K562 (cell line): ENCODE measurements around the gene NOX1. TPM values are rescaled to one million over a fixed set of nuclear protein-coding genes. Genes with fewer than 3 reads are reported as not detected.

ENCODE experiments used
- HEY1 ChIP-seq: fragments of 250-450 bp; sonication (Bioruptor Pico); IDR thresholded peaks from 2 replicates; pipeline ENCODE4 v1.5.0; 2020; ENCODE audit warnings: mild to moderate bottlenecking, moderate library complexity, borderline replicate concordance
- HNRNPLL ChIP-seq: fragments of 200-400 bp; formaldehyde crosslinking; IDR thresholded peaks from 2 replicates; pipeline ENCODE4 v1.6.1; 2017; ENCODE audit warnings: low read length, low read depth, mild to moderate bottlenecking; ENCODE audit not compliant: poor library complexity, severe bottlenecking
- MITF ChIP-seq: IDR thresholded peaks from 2 replicates; pipeline ENCODE4 v1.6.1; 2014; ENCODE audit warnings: antibody characterized with exemption
- NFIC ChIP-seq: fragments of 450-650 bp; IDR thresholded peaks from 2 replicates; pipeline ENCODE4 v1.6.1; 2017; ENCODE audit warnings: mild to moderate bottlenecking, inconsistent platforms
- NRF1 ChIP-seq, 2 experiments: fragments of 450-650 bp; IDR thresholded peaks in 1 of 2; conservative IDR thresholded peaks in 1 of 2; 2 replicates each; pipeline ENCODE4 v1.6.1; 2014; ENCODE audit warnings: mild to moderate bottlenecking in 2 of 2
- SNAPC5 ChIP-seq: fragments of 250-450 bp; sonication (Bioruptor Pico); IDR thresholded peaks from 2 replicates; pipeline ENCODE4 v1.8.0; 2021; ENCODE audit warnings: moderate library complexity, mild to moderate bottlenecking, inconsistent platforms
- TAF1 ChIP-seq: IDR thresholded peaks from 2 replicates; pipeline ENCODE4 v1.6.1; 2011; ENCODE audit warnings: mild to moderate bottlenecking, low read length, moderate library complexity; ENCODE audit not compliant: insufficient read depth, control insufficient read depth, severe bottlenecking; ENCODE audit errors: extremely low read depth
- TCF7 ChIP-seq: sonication (generic); IDR thresholded peaks from 2 replicates; pipeline ENCODE4 v1.6.1; 2016; ENCODE audit warnings: antibody characterized with exemption, borderline replicate concordance
- ZC3H8 ChIP-seq: fragments of 450-650 bp; IDR thresholded peaks from 2 replicates; pipeline ENCODE4 v1.6.1; 2017
- ZHX1 ChIP-seq: fragments of 150-350 bp; conservative IDR thresholded peaks from 2 replicates; pipeline ENCODE4 v1.6.1; 2014; ENCODE audit warnings: low read length
- ZNF143 ChIP-seq: sonication (generic); formaldehyde crosslinking; IDR thresholded peaks from 2 replicates; pipeline ENCODE4 v1.9.0; 2022; ENCODE audit warnings: mild to moderate bottlenecking, missing genetic modification reagents
- ZNF146 ChIP-seq: IDR thresholded peaks from one replicate; pipeline ENCODE4 v1.6.1; 2018; ENCODE audit warnings: missing compliant biosample characterization; ENCODE audit not compliant: unreplicated experiment
- ZNF3 ChIP-seq: fragments of 250-450 bp; sonication (Bioruptor Pico); IDR thresholded peaks from 2 replicates; pipeline ENCODE4 v1.5.0; 2021; ENCODE audit warnings: mild to moderate bottlenecking, moderate library complexity
- polyA plus RNA-seq, 8 experiments: library from polyadenylated mRNA; depleted of rRNA in 4 of 8; stranded (reverse) in 5 of 8; unstranded in 3 of 8; fragments of >200 nt; fragmentation: Nextera tagmentation in 2 of 8; fragmentation: Illumina TruSeq in 1 of 8; extraction: Ambion mirVana in 2 of 8; extraction: Trizol in 1 of 8; gene quantifications; 2 replicates each; pipeline versions ENCODE4 v1.2.1 to v1.2.3, GENCODE V29; 2011 to 2014; ENCODE audit warnings: inconsistent platforms in 1 of 8, missing spikeins in 1 of 8
- total RNA-seq, 7 experiments: library from RNA; depleted of rRNA in 6 of 7; stranded (reverse); fragments of >200 nt in 6 of 7; fragmentation: Illumina TruSeq in 2 of 7; extraction: Trizol in 2 of 7; gene quantifications; 2 replicates each; pipeline versions ENCODE4 v1.2.1 to v1.2.3, GENCODE V29; 2011 to 2021; ENCODE audit warnings: low replicate concordance in 1 of 7
- TF ChIP-seq, protein P1 (sequence below): fragments of 450-650 bp; formaldehyde crosslinking; IDR thresholded peaks from 2 replicates; pipeline ENCODE4 v1.4.0; 2020; ENCODE audit warnings: mild to moderate bottlenecking, moderate library complexity
- TF ChIP-seq, protein P2 (sequence below), 2 experiments: IDR thresholded peaks; 2 replicates each; pipeline ENCODE4 v1.6.1; 2012; ENCODE audit warnings: improper control_type of control experiment in 2 of 2, low read depth in 2 of 2, low read length in 2 of 2, borderline replicate concordance in 1 of 2
- TF ChIP-seq, protein P3 (sequence below): fragments of 200-800 bp; sonication (Bioruptor generic); IDR thresholded peaks from 2 replicates; pipeline ENCODE4 v1.6.1; 2017; ENCODE audit warnings: missing genetic modification characterization, missing compliant biosample characterization

The NOX1 gene
- total and polyA plus RNA-seq, 9 of the 15 experiments (the other 6 are each of a cell fraction or from before 2014, with no cell fraction given) = 0.01 TPM; not detected in 8

DNA sequence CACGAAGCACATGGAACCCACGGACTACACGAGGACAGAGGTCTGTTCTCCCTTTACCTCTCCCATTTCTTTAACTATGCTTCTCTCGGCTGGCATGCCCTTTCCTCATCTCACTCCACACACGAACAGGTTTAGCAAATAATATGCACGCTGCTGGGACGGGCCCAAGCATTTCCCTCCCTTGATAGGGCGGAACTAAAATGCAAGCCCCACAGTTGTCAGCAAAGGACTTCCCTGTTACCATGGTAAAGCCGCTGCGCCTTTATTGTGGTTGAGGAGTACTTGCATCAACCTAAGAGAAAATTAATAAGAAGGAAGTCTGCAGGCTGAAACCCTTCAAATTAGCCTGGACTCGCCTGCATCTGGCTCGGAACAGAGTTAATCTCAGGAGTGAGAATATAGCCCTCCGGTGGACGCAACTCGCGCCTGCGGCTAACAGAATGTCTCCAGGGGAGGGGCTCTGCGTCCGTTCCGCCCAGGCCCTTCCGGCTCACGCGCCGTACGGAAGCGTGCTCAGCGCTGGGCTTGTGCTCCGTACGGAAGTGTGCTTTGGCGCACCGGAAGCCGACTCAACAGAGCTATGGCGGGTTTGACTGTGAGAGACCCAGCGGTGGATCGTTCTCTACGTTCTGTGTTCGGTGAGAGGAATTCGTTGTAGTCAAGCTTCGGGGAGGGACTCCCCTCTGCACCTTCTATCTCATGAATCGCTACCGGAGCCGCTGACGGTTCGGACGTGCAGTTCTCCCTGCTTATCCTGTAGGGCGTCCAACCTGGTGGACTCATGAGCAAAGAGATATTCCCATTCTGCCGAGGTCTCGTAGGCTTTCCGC is 54.1 kb downstream of the NOX1 start, which contains the start of gene CSTF2 (continued):
- TF ChIP-seq ZNF146 (no peak), ZC3H8 (no peak), TAF1 (peak; percentile 82), ZNF143 (CRISPR knock-in tag) (no peak), NRF1 (conservative IDR thresholded peaks at IDR 0.05 in 1 of 2, IDR thresholded peaks at IDR 0.05 in 1 of 2) (peak; percentile 72 to 78), ZNF3 (CRISPR knock-in tag) (no peak), SNAPC5 (CRISPR knock-in tag) (no peak), HNRNPLL (peak; percentile 100), NFIC (no peak; the same call in 1 of the 2 replicates), ZHX1 (0 out of 2 replicates have a peak, but pooled peaks have one; percentile 48), TCF7 (no peak), HEY1 (no peak), MITF (no peak)
- TF ChIP-seq, protein P1, sequence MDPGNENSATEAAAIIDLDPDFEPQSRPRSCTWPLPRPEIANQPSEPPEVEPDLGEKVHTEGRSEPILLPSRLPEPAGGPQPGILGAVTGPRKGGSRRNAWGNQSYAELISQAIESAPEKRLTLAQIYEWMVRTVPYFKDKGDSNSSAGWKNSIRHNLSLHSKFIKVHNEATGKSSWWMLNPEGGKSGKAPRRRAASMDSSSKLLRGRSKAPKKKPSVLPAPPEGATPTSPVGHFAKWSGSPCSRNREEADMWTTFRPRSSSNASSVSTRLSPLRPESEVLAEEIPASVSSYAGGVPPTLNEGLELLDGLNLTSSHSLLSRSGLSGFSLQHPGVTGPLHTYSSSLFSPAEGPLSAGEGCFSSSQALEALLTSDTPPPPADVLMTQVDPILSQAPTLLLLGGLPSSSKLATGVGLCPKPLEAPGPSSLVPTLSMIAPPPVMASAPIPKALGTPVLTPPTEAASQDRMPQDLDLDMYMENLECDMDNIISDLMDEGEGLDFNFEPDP (CRISPR knock-in tag) = no peak
- TF ChIP-seq, protein P2, sequence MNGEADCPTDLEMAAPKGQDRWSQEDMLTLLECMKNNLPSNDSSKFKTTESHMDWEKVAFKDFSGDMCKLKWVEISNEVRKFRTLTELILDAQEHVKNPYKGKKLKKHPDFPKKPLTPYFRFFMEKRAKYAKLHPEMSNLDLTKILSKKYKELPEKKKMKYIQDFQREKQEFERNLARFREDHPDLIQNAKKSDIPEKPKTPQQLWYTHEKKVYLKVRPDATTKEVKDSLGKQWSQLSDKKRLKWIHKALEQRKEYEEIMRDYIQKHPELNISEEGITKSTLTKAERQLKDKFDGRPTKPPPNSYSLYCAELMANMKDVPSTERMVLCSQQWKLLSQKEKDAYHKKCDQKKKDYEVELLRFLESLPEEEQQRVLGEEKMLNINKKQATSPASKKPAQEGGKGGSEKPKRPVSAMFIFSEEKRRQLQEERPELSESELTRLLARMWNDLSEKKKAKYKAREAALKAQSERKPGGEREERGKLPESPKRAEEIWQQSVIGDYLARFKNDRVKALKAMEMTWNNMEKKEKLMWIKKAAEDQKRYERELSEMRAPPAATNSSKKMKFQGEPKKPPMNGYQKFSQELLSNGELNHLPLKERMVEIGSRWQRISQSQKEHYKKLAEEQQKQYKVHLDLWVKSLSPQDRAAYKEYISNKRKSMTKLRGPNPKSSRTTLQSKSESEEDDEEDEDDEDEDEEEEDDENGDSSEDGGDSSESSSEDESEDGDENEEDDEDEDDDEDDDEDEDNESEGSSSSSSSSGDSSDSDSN (IDR thresholded peaks at IDR 0.05; ENCODE audit: borderline replicate concordance in 1 of 2, low read depth in 2 of 2, low read length in 2 of 2) = 0 out of 4 replicates have a peak, but pooled peaks of 1 of the 2 experiments have one; percentile 22
- TF ChIP-seq, protein P3, sequence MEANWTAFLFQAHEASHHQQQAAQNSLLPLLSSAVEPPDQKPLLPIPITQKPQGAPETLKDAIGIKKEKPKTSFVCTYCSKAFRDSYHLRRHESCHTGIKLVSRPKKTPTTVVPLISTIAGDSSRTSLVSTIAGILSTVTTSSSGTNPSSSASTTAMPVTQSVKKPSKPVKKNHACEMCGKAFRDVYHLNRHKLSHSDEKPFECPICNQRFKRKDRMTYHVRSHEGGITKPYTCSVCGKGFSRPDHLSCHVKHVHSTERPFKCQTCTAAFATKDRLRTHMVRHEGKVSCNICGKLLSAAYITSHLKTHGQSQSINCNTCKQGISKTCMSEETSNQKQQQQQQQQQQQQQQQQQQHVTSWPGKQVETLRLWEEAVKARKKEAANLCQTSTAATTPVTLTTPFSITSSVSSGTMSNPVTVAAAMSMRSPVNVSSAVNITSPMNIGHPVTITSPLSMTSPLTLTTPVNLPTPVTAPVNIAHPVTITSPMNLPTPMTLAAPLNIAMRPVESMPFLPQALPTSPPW (CRISPR knock-in tag) = peak; percentile 74
